HG03457 (cell line): ENCODE results near the gene TUBGCP5.

ENCODE experiments used
- ATAC-seq: cut with Tn5 transposase; IDR thresholded peaks from one replicate; pipeline ENCODE4 v1.9.1; 2021; ENCODE audit warnings: moderate number of reproducible peaks; ENCODE audit not compliant: unreplicated experiment

The TUBGCP5 gene

GRCh38 chr15:22954798-22955543, 84.4 kb downstream of the TUBGCP5 start:
- ATAC-seq, result no peak

- no peak for ATAC-seq
Observed at GRCh38 chr15:22954326-22954725, 85.0 kb downstream of the TUBGCP5 start.

- ATAC-seq, result no peak
Observed at GRCh38 chr15:22952796-22953579, 86.4 kb downstream of the TUBGCP5 start.

- ATAC-seq, result no peak
Observed at GRCh38 chr15:22951381-22952280, 87.7 kb downstream of the TUBGCP5 start.

- ATAC-seq, result no peak
Observed at GRCh38 chr15:22951031-22951380, 88.4 kb downstream of the TUBGCP5 start.

GRCh38 chr15:22950256-22950990, 88.9 kb downstream of the TUBGCP5 start:
- ATAC-seq, result no peak
